Measurements from ENCODE around the gene MLLT10. TPM values are rescaled to one million over a fixed set of nuclear protein-coding genes. Genes with fewer than 3 reads are reported as not detected.
"Not testable (repeated sequence)": the region's sequence is repeated elsewhere in the genome, so short reads cannot be mapped to it uniquely, and the experiment has no call there.

The MLLT10 gene
- total RNA-seq, 2 experiments from 2014 or later: 33.8 to 34.1 TPM

- Mint-ChIP-seq H3K27ac (no peak overlapping the region), H3K27me3 (no peaks in the 10 kb centered on the region), H3K4me1 (peaks cover 17% of the 10 kb centered on the region), H3K4me3 (no peak overlapping the region), H3K36me3 (ENCODE audit: low read depth) (peaks cover 66% of the 10 kb centered on the region), H3K9me3 (ENCODE audit: low read depth) (no peaks in the 10 kb centered on the region)
- no peak for DNase-seq
- ChIA-PET POLR2A (interaction anchor here (0.7 kb wide), 1 partner anchor 1538 kb away, joined by 5 read pairs; no protein-coding TSS in a partner anchor), CTCF (interaction anchor here (0.6 kb wide), 3 partner anchors 9 to 1748 kb away, joined by 3 read pairs; no protein-coding TSS in a partner anchor)
- peak; percentile 55 for ATAC-seq
- intact Hi-C loops (cut with DNase I, micrococcal nuclease): no loop called here
Measured at GRCh38 chr10:21626457-21627161, 92.6 kb downstream of the MLLT10 start.

- intact Hi-C loops (cut with DNase I, micrococcal nuclease): no loop called here
- no peak overlapping the region for H3K4me3 Mint-ChIP-seq
- POLR2A ChIA-PET: no interaction called here
- peaks cover 19% of the 10 kb centered on the region for H3K4me1 Mint-ChIP-seq
- ATAC-seq (no peak), DNase-seq (no peak)
- H3K9me3 Mint-ChIP-seq (ENCODE audit: low read depth): no peaks in the 10 kb centered on the region
- CTCF ChIA-PET: interaction anchor here (0.6 to 1.4 kb wide), 4 partner anchors 20 to 311 kb away, joined by 3 to 4 read pairs (median 3); no protein-coding TSS in a partner anchor
- no peaks in the 10 kb centered on the region for H3K27me3 Mint-ChIP-seq
- H3K36me3 Mint-ChIP-seq (ENCODE audit: low read depth): peaks cover 69% of the 10 kb centered on the region
- no peak overlapping the region for H3K27ac Mint-ChIP-seq
Measured at GRCh38 chr10:21627331-21627730, 93.3 kb downstream of the MLLT10 start.

GRCh38 chr10:21628023-21628422 is 94.0 kb downstream of the MLLT10 start:
- ChIA-PET CTCF (interaction anchor here (1.1 to 1.4 kb wide), 2 partner anchors 54 to 247 kb away, joined by 3 read pairs; no protein-coding TSS in a partner anchor), POLR2A (no interaction called here)
- H3K9me3 Mint-ChIP-seq (ENCODE audit: low read depth): no peaks in the 10 kb centered on the region

GRCh38 chr10:21628645-21629044 is 94.6 kb downstream of the MLLT10 start:
- POLR2A ChIA-PET: not testable (repeated sequence)

More at GRCh38 chr10:21628023-21628422, 94.0 kb downstream of the MLLT10 start:
- no peaks in the 10 kb centered on the region for H3K27me3 Mint-ChIP-seq
- peaks cover 19% of the 10 kb centered on the region for H3K4me1 Mint-ChIP-seq
- H3K36me3 Mint-ChIP-seq (ENCODE audit: low read depth): peaks cover 64% of the 10 kb centered on the region
- DNase-seq (no peak), ATAC-seq (no peak)
- no peak overlapping the region for H3K4me3 Mint-ChIP-seq
- intact Hi-C loops (cut with DNase I, micrococcal nuclease): no loop called here
- H3K27ac Mint-ChIP-seq: no peak overlapping the region

GRCh38 chr10:21634599-21635365 is 100.8 kb downstream of the MLLT10 start:
- no peak for DNase-seq
- ChIA-PET CTCF (no interaction called here), POLR2A (no interaction called here)
- intact Hi-C loops (cut with DNase I, micrococcal nuclease): no loop called here
- Mint-ChIP-seq H3K4me1 (peaks cover 14% of the 10 kb centered on the region), H3K9me3 (ENCODE audit: low read depth) (no peaks in the 10 kb centered on the region), H3K36me3 (ENCODE audit: low read depth) (peaks cover 30% of the 10 kb centered on the region), H3K4me3 (no peak overlapping the region), H3K27ac (no peak overlapping the region), H3K27me3 (no peaks in the 10 kb centered on the region)
- ATAC-seq: no peak

More at GRCh38 chr10:21628645-21629044, 94.6 kb downstream of the MLLT10 start:
- intact Hi-C loops (cut with DNase I, micrococcal nuclease); H3K9me3 Mint-ChIP-seq (ENCODE audit: low read depth); DNase-seq; H3K27ac Mint-ChIP-seq; H3K27me3 Mint-ChIP-seq; ATAC-seq; H3K4me3 Mint-ChIP-seq: not testable (repeated sequence)
- CTCF ChIA-PET: interaction anchor here (1.4 kb wide), 1 partner anchor 53 kb away, joined by 3 read pairs; no protein-coding TSS in a partner anchor
- Mint-ChIP-seq H3K36me3 (ENCODE audit: low read depth) (peaks cover 60% of the 10 kb centered on the region), H3K4me1 (peaks cover 19% of the 10 kb centered on the region)

GRCh38 chr10:21637795-21638194 is 103.8 kb downstream of the MLLT10 start:
- no peaks in the 10 kb centered on the region for H3K9me3 Mint-ChIP-seq (ENCODE audit: low read depth)
- no peak overlapping the region for H3K4me3 Mint-ChIP-seq
- DNase-seq (no peak), ATAC-seq (no peak)
- intact Hi-C loops (cut with DNase I, micrococcal nuclease): no loop called here
- CTCF ChIA-PET: interaction anchor here (1.7 kb wide), 1 partner anchor 12 kb away, joined by 5 read pairs; no protein-coding TSS in a partner anchor
- no peaks in the 10 kb centered on the region for H3K27me3 Mint-ChIP-seq
- POLR2A ChIA-PET: no interaction called here
- peaks cover 19% of the 10 kb centered on the region for H3K36me3 Mint-ChIP-seq (ENCODE audit: low read depth)
- H3K27ac Mint-ChIP-seq: no peak overlapping the region
- peaks cover 5% of the 10 kb centered on the region for H3K4me1 Mint-ChIP-seq

GRCh38 chr10:21638681-21639080 is 104.6 kb downstream of the MLLT10 start:
- intact Hi-C loops (cut with DNase I, micrococcal nuclease): no loop called here
- Mint-ChIP-seq H3K4me3 (no peak overlapping the region), H3K9me3 (ENCODE audit: low read depth) (no peaks in the 10 kb centered on the region), H3K27me3 (no peaks in the 10 kb centered on the region), H3K36me3 (ENCODE audit: low read depth) (peaks cover 19% of the 10 kb centered on the region), H3K27ac (no peak overlapping the region), H3K4me1 (peaks cover 5% of the 10 kb centered on the region)
- ATAC-seq: no peak
- POLR2A ChIA-PET: no interaction called here
- CTCF ChIA-PET: no interaction called here
- DNase-seq: no peak

GRCh38 chr10:21648040-21648439 is 114.0 kb downstream of the MLLT10 start:
- H3K4me1 Mint-ChIP-seq: peaks cover 21% of the 10 kb centered on the region
- H3K9me3 Mint-ChIP-seq (ENCODE audit: low read depth): no peaks in the 10 kb centered on the region
- no peak overlapping the region for H3K4me3 Mint-ChIP-seq
- CTCF ChIA-PET: no interaction called here
- POLR2A ChIA-PET: no interaction called here
- H3K27ac Mint-ChIP-seq: no peak overlapping the region
- no peak for ATAC-seq
- no peaks in the 10 kb centered on the region for H3K27me3 Mint-ChIP-seq
- no peak for DNase-seq
- intact Hi-C loops (cut with DNase I, micrococcal nuclease): loop anchor here in 1 of 2 experiments (5.0 kb wide), 1 partner anchor 36 kb away; no protein-coding TSS in a partner anchor
- peaks cover 14% of the 10 kb centered on the region for H3K36me3 Mint-ChIP-seq (ENCODE audit: low read depth)

GRCh38 chr10:21649454-21649872 is 115.4 kb downstream of the MLLT10 start:
- peak overlapping the region; percentile 61 for H3K27ac Mint-ChIP-seq

GRCh38 chr10:21650353-21650752 is 116.3 kb downstream of the MLLT10 start:
- Mint-ChIP-seq H3K9me3 (ENCODE audit: low read depth) (no peaks in the 10 kb centered on the region), H3K4me3 (no peak overlapping the region), H3K36me3 (ENCODE audit: low read depth) (peaks cover 14% of the 10 kb centered on the region), H3K4me1 (peaks cover 19% of the 10 kb centered on the region), H3K27ac (no peak overlapping the region), H3K27me3 (no peaks in the 10 kb centered on the region)
- ATAC-seq (no peak), DNase-seq (no peak)
- ChIA-PET POLR2A (no interaction called here), CTCF (interaction anchor here (0.6 kb wide), 1 partner anchor 55 kb away, joined by 4 read pairs; no protein-coding TSS in a partner anchor)
- intact Hi-C loops (cut with DNase I, micrococcal nuclease): no loop called here

More at GRCh38 chr10:21649454-21649872, 115.4 kb downstream of the MLLT10 start:
- Mint-ChIP-seq H3K9me3 (ENCODE audit: low read depth) (no peaks in the 10 kb centered on the region), H3K36me3 (ENCODE audit: low read depth) (peaks cover 14% of the 10 kb centered on the region), H3K4me3 (no peak overlapping the region), H3K4me1 (peaks cover 21% of the 10 kb centered on the region), H3K27me3 (no peaks in the 10 kb centered on the region)
- CTCF ChIA-PET: interaction anchor here (1.2 kb wide), 1 partner anchor 12 kb away, joined by 5 read pairs; no protein-coding TSS in a partner anchor
- DNase-seq (peak; percentile 31), ATAC-seq (peak; percentile 97)
- intact Hi-C loops (cut with DNase I, micrococcal nuclease): loop anchor here in 1 of 2 experiments (5.0 kb wide), 1 partner anchor 37 kb away; no protein-coding TSS in a partner anchor
- POLR2A ChIA-PET: interaction anchor here (0.6 kb wide), 1 partner anchor 383 kb away, joined by 3 read pairs; no protein-coding TSS in a partner anchor

GRCh38 chr10:21655236-21655635 is 121.2 kb downstream of the MLLT10 start:
- peaks cover 2% of the 10 kb centered on the region for H3K36me3 Mint-ChIP-seq (ENCODE audit: low read depth)
- ChIA-PET CTCF (no interaction called here), POLR2A (no interaction called here)

More at GRCh38 chr10:21655236-21655635, 121.2 kb downstream of the MLLT10 start:
- intact Hi-C loops (cut with DNase I, micrococcal nuclease): no loop called here
- Mint-ChIP-seq H3K4me3 (no peak overlapping the region), H3K27ac (no peak overlapping the region), H3K4me1 (peaks cover 2% of the 10 kb centered on the region), H3K27me3 (no peaks in the 10 kb centered on the region), H3K9me3 (ENCODE audit: low read depth) (no peaks in the 10 kb centered on the region)
- ATAC-seq (no peak), DNase-seq (no peak)

All from activated CD4-positive, alpha-beta T cell treated with anti-CD3 and anti-CD28 coated beads for 36 hours (primary cell).